Caki2 (cell line): ENCODE measurements around the gene THRA. TPM values are rescaled to one million over a fixed set of nuclear protein-coding genes. Genes with fewer than 3 reads are reported as not detected.

ENCODE experiments used
- DNase-seq: peaks from one replicate; pipeline ENCODE4 v3.0.0-alpha.2; 2015; ENCODE audit warnings: low read depth
- in situ Hi-C: cut with HindIII; loops from 2 replicates; pipeline ENCODE4 v1.10.0; 2016; ENCODE audit warnings: low sequenced_read_pairs, low pct_unique_long_range_greater_than_20kb, mixed read lengths
- total RNA-seq: library from RNA; depleted of rRNA; stranded (reverse); fragments of >200 nt; shearing (Covaris generic); gene quantifications from 2 replicates; pipeline ENCODE4 v1.2.3, GENCODE V29; 2014; ENCODE audit warnings: low replicate concordance

The THRA gene
- total RNA-seq, 1 experiment from 2014 or later = 9.1 TPM

GRCh38 chr17:40025559-40025958 lies 37.2 kb upstream of the THRA start:
- in situ Hi-C loops = no loop called here

DNA sequence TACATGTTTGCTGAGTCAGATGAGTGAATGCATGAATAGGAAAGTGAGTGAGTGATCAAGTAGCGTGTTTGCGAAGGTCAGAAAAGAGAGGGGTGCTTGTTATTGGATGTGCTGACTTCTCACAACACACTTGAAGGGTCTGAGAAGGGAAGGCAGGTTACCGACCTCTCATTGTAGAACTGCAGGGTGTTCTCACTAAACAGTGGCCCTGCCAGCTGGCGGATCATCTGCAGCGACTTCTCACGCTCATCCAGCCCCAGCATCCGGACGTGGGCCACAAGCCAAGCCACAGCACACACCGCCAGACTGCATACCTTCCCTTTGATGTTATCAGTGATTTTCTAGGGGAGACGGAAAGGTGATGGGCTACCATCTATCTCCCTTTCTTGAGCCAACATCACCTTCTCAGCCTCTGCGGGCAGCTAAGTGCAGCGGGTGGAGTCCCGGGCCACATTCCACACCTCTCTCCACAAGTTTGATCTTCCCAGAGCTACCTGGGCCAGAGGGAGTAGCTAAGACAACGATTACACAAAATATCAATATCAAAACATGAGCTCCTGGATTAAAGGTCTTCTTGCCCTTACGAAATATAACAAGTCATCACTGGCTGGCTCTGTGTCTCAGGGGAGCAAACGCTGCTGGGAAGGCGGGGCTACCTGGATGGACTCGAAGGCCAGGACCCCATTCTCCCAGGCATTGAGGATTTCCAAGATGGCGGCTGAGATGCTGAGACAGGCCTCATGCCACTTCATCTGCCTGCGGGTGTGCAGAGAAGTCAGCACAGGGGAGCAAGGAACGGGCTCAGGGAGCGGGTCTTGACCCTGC lies 36.6 kb upstream of the THRA start:
- in situ Hi-C loops = no loop called here
- peak; percentile 44 for DNase-seq

More at GRCh38 chr17:40025559-40025958, 37.2 kb upstream of the THRA start:
- DNase-seq = no peak

- peak; percentile 53 for DNase-seq
- in situ Hi-C loops = no loop called here
These were observed 35.8 kb upstream of the THRA start for GRCh38 chr17:40026816-40027613.

DNA sequence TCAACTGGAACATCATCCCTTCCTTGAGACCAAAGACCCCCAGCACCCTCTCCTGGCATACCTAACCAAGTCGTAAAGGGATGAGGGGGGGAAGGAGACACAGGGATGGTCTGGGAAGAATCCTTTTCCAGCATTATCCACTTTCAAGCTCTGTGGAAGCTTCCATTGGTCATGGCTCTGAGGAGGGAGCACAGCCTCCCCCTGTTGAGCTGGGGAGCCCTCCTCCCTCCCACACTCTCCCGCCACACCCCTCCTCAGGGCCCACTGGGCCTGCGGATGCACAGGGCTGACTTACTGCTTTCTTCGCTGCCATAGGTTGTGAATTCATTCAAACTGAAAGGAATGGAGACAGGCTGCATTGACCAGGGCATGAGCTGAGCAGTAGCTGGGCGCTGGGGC lies 35.2 kb upstream of the THRA start:
- no peak for DNase-seq
- in situ Hi-C loops = no loop called here

GRCh38 chr17:40028595-40028994 lies 34.2 kb upstream of the THRA start:
- DNase-seq = no peak
- in situ Hi-C loops = no loop called here

DNA sequence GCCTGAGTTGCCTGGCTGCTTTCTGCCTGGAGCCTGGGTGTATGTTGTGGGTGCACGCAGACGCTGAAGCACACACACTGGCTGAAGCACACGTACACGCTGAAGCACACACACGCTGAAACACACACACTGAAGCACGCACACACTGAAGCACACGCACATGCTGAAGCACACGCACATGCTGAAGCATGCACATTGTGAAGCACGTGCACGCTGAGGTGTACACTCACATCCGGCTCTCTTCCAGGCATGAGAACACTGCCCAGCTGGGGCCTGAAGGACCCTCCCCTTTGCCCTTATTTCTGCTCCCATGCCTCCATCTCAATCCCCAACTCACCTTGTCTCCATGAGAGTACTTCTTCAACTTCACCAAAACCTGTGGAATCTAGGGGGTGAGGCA lies 31.1 kb upstream of the THRA start:
- in situ Hi-C loops = no loop called here

DNA sequence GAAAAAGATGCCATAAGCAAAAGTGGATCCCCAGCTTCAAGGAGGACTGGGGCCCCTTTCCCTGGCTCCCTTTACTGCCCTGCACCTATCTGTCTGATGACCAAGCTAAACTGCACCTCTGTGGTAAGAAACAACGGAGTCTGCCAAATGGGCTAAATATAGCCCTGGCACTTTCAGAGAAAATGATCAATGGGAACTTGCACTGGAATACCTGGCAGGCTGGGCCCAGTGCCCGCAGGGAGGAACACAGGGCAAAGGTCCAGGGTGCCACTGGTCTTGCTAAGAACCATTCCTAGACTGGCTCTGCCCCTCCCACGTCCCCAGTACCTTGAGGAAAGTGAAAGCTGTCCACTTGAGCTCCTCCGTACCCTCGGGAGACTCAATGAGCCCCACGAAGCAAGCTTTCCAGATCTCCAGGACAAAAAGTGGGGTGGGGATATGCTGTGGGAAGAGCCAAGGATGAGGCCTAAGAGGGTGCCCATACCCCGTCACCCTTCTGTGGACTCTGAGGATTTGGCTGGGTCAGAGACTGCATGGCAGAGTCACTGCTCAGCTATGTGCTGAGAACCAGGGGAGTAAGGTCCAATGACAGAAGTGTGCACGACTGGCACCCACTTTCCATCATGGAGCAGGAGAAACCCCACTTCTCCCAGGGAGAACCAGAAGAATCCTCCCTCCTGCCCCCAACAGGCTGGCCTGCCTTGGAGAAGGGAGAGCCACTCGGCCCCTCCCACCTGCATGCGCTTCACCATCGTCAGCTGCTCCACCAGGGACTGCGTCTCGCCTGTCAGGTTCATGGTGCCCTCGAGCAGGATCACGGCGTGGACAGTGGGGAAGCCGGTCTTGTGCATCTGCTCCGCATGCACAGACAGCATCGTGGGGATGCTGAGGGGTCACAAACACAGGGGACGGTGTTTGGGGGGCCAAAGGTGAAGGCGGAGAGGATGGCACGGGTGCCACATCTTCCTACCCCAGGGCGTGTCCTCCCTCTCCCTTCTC lies 30.1 kb upstream of the THRA start:
- in situ Hi-C loops = no loop called here
- DNase-seq = no peak

More for the DNA sequence above, 31.1 kb upstream of the THRA start:
- no peak for DNase-seq

- in situ Hi-C loops = no loop called here
- no peak for DNase-seq
These were observed 29.4 kb upstream of the THRA start for GRCh38 chr17:40033339-40033738.

DNA sequence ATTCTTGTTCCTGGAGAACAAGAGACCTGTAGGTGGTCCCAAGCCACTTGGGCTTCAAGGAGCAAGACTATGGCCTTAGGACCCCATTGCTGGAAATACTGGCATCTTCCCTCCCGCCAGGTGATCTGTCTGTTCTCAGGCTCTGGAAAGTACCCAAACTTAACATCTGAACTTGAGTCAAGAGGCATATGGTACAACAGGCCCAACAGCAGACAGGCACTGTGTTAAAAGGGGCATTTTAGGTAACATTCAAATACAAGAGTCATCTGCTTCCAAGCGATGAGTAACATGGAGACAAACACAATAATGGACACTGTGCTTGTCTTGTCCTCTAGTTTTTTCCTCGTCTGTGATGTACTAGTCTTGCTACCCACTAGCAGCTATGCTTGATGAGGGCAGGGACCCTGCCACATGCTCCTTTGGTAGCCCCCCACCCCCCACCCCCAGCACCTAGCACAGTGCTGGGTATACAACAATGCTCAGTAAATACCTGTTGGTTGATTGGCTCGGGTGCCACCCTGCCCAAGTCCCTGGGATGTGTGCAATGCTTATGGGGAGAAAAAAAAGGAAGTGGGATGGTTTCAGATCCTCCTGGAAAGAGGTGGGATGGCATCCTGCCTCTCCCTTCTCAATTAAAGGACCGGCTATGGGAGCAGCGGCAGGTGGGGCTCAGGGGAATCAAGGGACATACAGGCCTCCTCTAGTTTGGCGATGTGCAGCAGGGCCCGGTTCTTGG lies 28.2 kb upstream of the THRA start:
- no peak for DNase-seq
- in situ Hi-C loops = no loop called here

DNA sequence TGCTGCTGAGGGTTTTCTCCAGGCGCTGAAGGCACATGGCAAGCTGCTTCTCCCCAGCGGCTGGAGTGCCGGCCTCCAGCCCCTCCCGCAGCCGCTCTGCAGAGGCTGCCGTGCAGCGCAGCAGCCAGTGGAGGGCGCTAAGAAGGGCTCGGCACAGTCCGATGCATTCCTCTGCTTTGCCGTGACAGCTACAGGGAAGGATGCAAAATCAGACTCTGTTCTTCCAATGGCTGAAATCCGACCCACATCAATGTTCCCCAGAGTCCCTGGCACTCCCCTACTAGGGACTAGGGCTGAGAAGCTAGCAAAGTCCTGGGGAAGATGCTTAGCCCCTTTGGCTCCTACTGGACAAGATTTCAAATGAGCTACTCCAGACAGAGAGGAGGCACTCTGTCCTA lies 27.6 kb upstream of the THRA start:
- DNase-seq = no peak
- in situ Hi-C loops = no loop called here

DNA sequence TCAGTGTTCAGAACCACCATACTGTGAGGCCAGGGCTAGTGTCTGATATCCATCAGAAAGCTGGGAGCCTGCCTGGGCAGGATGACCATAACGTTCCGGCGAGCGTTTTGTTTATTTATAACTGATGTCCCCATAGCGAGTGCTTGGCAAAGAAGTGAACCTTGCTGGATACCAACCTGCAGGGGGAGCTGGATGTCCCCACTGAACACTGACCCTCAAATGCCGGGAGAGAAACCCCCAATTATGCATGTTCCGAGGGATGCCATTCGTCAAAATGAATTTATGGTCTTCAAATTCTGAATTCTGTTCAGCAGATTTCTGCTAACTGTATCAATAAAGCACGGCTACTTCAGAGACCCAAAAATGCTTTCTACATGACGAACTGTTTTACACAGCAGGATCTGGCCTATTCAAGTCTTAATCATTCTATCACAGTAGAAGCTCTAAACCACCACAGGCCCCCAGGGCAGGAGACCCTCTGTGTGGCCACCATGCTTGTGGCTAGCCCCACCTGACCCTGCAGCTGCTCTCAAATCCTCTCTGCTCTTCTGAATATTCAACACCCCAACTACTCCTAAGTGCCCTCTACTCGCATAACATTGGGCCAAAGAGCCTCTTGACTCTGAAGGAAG lies 23.8 kb upstream of the THRA start:
- in situ Hi-C loops = no loop called here
- peak; percentile 41 for DNase-seq

GRCh38 chr17:40041196-40041595 lies 21.6 kb upstream of the THRA start:
- in situ Hi-C loops = no loop called here
- DNase-seq = no peak

DNA sequence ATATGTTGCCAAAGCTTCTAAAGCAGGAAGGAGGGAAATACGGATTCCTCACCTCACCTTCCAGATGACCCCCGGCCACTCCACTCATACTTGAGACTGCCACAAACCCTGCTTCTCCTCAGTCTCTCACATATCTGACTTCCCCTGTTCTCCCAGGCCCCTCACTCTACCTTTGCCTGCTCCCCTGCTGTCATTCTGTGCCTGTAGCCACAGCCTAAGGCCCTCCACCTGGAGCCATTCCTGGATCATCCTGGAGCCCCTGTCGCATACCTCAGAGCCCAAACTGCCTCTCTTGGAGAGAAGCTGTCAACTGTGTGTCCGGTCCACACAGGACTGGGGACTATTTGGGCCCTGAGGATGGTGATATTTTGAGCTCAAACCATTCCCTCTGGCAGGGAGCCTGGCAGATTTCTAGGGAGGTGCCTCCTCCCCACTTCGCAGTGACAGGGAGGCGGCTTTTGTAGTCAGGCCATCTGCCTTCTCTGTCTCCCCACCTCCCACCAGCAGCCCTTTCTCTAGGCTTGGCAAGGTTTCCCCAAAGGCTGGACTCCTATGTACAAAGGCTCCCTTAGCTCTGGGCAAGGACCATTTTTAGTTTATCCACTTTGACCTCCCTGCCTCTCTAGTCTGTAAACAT lies 6.3 kb upstream of the THRA start:
- in situ Hi-C loops = no loop called here

GRCh38 chr17:40058186-40058784 lies 4.5 kb upstream of the THRA start:
- in situ Hi-C loops = no loop called here
- DNase-seq = no peak

More for the DNA sequence above, 6.3 kb upstream of the THRA start:
- no peak for DNase-seq

- in situ Hi-C loops = no loop called here
- DNase-seq = no peak
These were observed 3.9 kb upstream of the THRA start for GRCh38 chr17:40058865-40059264.

DNA sequence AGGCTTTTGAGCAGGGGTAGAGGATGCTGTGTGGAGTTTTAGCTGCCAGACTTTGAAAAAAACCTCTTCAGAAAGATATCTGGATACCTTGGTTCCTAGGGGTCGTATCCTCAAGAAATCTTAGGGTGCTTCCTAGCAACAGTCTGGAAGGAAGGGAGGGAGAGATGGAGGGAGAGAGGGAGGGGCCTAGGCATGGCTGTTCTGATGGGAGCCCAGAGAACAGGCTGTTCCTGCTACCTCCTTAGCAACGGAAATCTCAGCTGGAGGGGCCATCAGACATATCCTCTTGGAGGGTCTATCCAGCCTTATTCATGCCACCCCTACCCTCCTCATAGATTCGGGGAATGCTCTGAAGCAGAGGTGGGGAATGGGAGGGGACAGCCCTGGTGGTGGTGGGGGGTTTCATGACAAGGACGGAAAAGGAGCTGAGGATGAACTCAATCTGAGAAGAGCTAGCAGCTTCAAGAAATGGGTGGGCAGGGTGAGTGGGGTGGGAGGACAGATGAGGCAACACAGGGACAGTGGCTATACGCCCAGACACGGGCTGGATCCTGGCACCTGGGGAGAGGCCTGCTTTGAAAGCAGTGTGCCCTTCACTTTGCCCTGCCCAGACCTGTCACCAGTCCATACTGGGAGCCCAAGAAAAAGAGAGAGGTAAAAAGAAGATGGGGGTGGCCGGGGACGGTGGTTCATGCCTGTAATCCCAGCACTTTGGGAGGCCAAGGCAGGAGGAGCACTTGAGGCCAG lies 2.9 kb upstream of the THRA start:
- DNase-seq = no peak
- in situ Hi-C loops = no loop called here
